ENCODE results near the gene BCL11A.

BCL11A gene

GRCh38 chr2:60586081-60586480 is 32.6 kb upstream of the BCL11A start:
- no peak overlapping the region for H3K4me3 ChIP-seq
- no peak for TF ChIP-seq EZH2 (IDR thresholded peaks at IDR 0.05)
- TF ChIP-seq POLR2AphosphoS5 (IDR thresholded peaks at IDR 0.05; ENCODE audit: borderline replicate concordance, low read depth, low read length) = no peak
- TF ChIP-seq FOXP2 (optimal IDR thresholded peaks at IDR 0.05; ENCODE audit: control extremely low read depth, extremely low read length, insufficient read depth) = no peak
- no peak overlapping the region for H3K9ac ChIP-seq (ENCODE audit: insufficient read length)
- H3K27ac ChIP-seq = no peak overlapping the region
- H3K36me3 ChIP-seq (ENCODE audit: insufficient read depth, low read length) = no peaks in the 10 kb centered on the region
- no peak for DNase-seq (ENCODE audit: low read depth, low spot score)
- no peaks in the 10 kb centered on the region for H3K9me3 ChIP-seq (ENCODE audit: low read depth, low read length)

DNA sequence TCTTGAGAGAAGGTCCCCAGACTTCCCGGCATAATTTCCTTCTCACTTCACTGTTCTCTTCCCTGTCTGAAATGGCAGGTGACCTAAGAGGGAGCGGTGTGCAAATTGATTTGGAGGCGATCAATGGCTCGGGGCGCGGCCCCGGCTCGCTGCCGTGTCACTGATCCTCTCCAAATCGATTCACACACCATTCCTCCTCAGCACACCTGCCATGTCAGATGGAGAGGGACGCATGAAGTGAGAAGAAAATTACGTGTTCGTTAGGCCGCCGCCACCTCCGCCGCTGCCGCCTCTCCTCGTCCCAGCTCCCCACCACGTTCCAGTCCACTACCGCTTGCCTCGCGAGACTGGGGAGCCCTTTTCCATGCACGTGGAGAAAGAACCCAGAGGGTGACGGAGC is 31.8 kb upstream of the BCL11A start:
- TF ChIP-seq FOXP2 (optimal IDR thresholded peaks at IDR 0.05; ENCODE audit: control extremely low read depth, extremely low read length, insufficient read depth) = no peak
- no peak for TF ChIP-seq POLR2AphosphoS5 (IDR thresholded peaks at IDR 0.05; ENCODE audit: borderline replicate concordance, low read depth, low read length)
- no peak for TF ChIP-seq EZH2 (IDR thresholded peaks at IDR 0.05)
- no peaks in the 10 kb centered on the region for H3K9me3 ChIP-seq (ENCODE audit: low read depth, low read length)

DNA sequence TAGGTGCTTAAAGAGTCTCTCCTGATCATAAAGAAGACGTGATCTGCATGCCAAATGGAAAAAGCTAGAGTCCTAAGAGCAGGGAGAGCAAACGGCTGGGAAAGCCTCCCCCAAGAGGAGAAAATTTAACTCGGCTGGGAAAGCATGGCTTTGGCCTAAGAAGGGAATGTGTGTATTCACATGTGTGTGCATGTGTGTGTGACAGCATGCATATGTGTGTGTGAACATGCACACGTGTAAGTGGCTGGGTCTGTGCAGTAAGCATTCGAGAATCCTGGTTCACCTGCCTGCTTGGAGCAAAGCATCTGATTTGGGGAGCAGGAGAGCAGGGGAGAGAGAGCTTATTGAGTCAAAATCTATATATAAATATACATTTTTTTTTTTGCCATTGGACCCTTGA is 30.1 kb upstream of the BCL11A start:
- Histone ChIP-seq H3K4me3 (no peak overlapping the region), H3K9ac (ENCODE audit: insufficient read length) (no peak overlapping the region), H3K36me3 (ENCODE audit: insufficient read depth, low read length) (no peaks in the 10 kb centered on the region), H3K9me3 (ENCODE audit: low read depth, low read length) (no peaks in the 10 kb centered on the region), H3K27ac (no peak overlapping the region)
- DNase-seq (ENCODE audit: low read depth, low spot score) = no peak
- TF ChIP-seq FOXP2 (optimal IDR thresholded peaks at IDR 0.05; ENCODE audit: control extremely low read depth, extremely low read length, insufficient read depth) (no peak), EZH2 (IDR thresholded peaks at IDR 0.05) (no peak), POLR2AphosphoS5 (IDR thresholded peaks at IDR 0.05; ENCODE audit: borderline replicate concordance, low read depth, low read length) (no peak)

More for the DNA sequence above, 31.8 kb upstream of the BCL11A start:
- no peak overlapping the region for H3K9ac ChIP-seq (ENCODE audit: insufficient read length)
- H3K36me3 ChIP-seq (ENCODE audit: insufficient read depth, low read length) = no peaks in the 10 kb centered on the region
- DNase-seq (ENCODE audit: low read depth, low spot score) = no peak
- H3K27ac ChIP-seq = no peak overlapping the region
- no peak overlapping the region for H3K4me3 ChIP-seq

- H3K4me3 ChIP-seq = peak overlapping the region; percentile 78
- no peak for DNase-seq (ENCODE audit: low read depth, low spot score)
- H3K9ac ChIP-seq (ENCODE audit: insufficient read length) = no peak overlapping the region
Measured at GRCh38 chr2:60581433-60582282, 28.2 kb upstream of the BCL11A start.

DNA sequence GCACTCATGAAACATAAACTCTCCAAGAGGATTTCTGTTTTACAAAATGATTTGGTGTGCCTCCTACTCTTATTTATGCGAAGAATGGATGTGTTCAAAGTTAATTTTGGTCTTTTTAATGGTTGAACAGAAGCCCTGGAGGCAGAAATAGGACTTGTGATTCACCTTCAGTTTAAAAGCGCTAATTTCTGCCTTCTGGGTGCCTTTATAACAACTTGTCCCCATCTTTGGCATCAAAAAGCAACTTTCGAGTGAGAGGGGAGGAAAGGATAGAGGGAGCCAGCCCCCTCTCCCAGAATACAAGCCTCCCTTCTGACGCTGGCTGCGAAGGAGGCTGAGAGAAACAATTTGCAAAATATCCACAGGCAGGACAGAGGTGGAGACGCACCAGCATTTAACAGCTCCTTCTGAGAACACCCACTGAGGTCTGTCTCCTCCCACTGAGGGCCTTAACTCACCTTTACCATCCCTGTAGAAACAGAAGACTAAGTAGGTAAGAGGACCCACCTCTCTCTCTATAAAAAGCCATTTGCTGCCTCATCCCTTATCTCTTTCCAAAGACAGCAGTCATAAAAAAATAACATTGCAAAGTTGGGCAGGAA is 24.3 kb upstream of the BCL11A start:
- no peaks in the 10 kb centered on the region for H3K9me3 ChIP-seq (ENCODE audit: low read depth, low read length)
- no peak for DNase-seq (ENCODE audit: low read depth, low spot score)
- no peak overlapping the region for H3K9ac ChIP-seq (ENCODE audit: insufficient read length)
- H3K4me3 ChIP-seq = no peak overlapping the region
- TF ChIP-seq FOXP2 (optimal IDR thresholded peaks at IDR 0.05; ENCODE audit: control extremely low read depth, extremely low read length, insufficient read depth) (no peak), POLR2AphosphoS5 (IDR thresholded peaks at IDR 0.05; ENCODE audit: borderline replicate concordance, low read depth, low read length) (no peak), EZH2 (IDR thresholded peaks at IDR 0.05) (no peak)
- no peaks in the 10 kb centered on the region for H3K36me3 ChIP-seq (ENCODE audit: insufficient read depth, low read length)
- H3K27ac ChIP-seq = no peak overlapping the region

More at GRCh38 chr2:60581433-60582282, 28.2 kb upstream of the BCL11A start:
- TF ChIP-seq POLR2AphosphoS5 (IDR thresholded peaks at IDR 0.05; ENCODE audit: borderline replicate concordance, low read depth, low read length) (no peak), FOXP2 (optimal IDR thresholded peaks at IDR 0.05; ENCODE audit: control extremely low read depth, extremely low read length, insufficient read depth) (no peak)
- H3K9me3 ChIP-seq (ENCODE audit: low read depth, low read length) = no peaks in the 10 kb centered on the region
- no peaks in the 10 kb centered on the region for H3K36me3 ChIP-seq (ENCODE audit: insufficient read depth, low read length)
- H3K27ac ChIP-seq = no peak overlapping the region

- Histone ChIP-seq H3K9me3 (ENCODE audit: low read depth, low read length) (no peaks in the 10 kb centered on the region), H3K4me3 (no peak overlapping the region), H3K27ac (no peak overlapping the region), H3K36me3 (ENCODE audit: insufficient read depth, low read length) (no peaks in the 10 kb centered on the region), H3K9ac (ENCODE audit: insufficient read length) (no peak overlapping the region)
- TF ChIP-seq FOXP2 (optimal IDR thresholded peaks at IDR 0.05; ENCODE audit: control extremely low read depth, extremely low read length, insufficient read depth) (no peak), POLR2AphosphoS5 (IDR thresholded peaks at IDR 0.05; ENCODE audit: borderline replicate concordance, low read depth, low read length) (no peak), EZH2 (IDR thresholded peaks at IDR 0.05) (no peak)
- no peak for DNase-seq (ENCODE audit: low read depth, low spot score)
Measured at GRCh38 chr2:60573251-60573650, 19.8 kb upstream of the BCL11A start.

DNA sequence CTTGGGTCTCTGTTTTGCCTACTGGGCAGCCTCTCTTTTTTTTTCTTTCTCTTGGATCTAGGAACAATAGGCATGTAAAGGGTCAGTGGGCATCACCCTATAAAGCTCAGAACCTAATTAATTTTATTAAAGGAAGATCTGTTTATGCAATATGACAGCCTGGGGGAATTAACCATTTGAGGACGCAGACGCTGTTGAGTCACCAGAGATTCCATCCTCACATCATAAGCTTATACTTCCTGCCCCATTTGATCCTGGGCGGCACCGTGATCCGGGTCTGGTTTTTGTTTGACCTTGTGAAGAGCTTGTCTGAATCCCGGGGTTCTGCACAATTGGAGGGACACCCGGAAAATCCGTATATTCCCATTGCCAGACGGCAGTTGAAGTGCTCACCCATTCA is 16.8 kb upstream of the BCL11A start:
- Histone ChIP-seq H3K27ac (no peak overlapping the region), H3K36me3 (ENCODE audit: insufficient read depth, low read length) (no peaks in the 10 kb centered on the region), H3K9me3 (ENCODE audit: low read depth, low read length) (no peaks in the 10 kb centered on the region), H3K4me3 (peak overlapping the region; percentile 44; the same call in 1 of the 2 replicates), H3K9ac (ENCODE audit: insufficient read length) (no peak overlapping the region)
- TF ChIP-seq POLR2AphosphoS5 (IDR thresholded peaks at IDR 0.05; ENCODE audit: borderline replicate concordance, low read depth, low read length) (no peak), FOXP2 (optimal IDR thresholded peaks at IDR 0.05; ENCODE audit: control extremely low read depth, extremely low read length, insufficient read depth) (no peak), EZH2 (IDR thresholded peaks at IDR 0.05) (no peak)
- no peak for DNase-seq (ENCODE audit: low read depth, low spot score)

- Histone ChIP-seq H3K4me3 (peak overlapping the region; percentile 44), H3K9me3 (ENCODE audit: low read depth, low read length) (no peaks in the 10 kb centered on the region), H3K27ac (no peak overlapping the region), H3K9ac (ENCODE audit: insufficient read length) (no peak overlapping the region), H3K36me3 (ENCODE audit: insufficient read depth, low read length) (no peaks in the 10 kb centered on the region)
- no peak for DNase-seq (ENCODE audit: low read depth, low spot score)
- no peak for TF ChIP-seq POLR2AphosphoS5 (IDR thresholded peaks at IDR 0.05; ENCODE audit: borderline replicate concordance, low read depth, low read length)
- TF ChIP-seq EZH2 (IDR thresholded peaks at IDR 0.05) = no peak
- TF ChIP-seq FOXP2 (optimal IDR thresholded peaks at IDR 0.05; ENCODE audit: control extremely low read depth, extremely low read length, insufficient read depth) = no peak
Measured at GRCh38 chr2:60569680-60570111, 16.2 kb upstream of the BCL11A start.

Data from SK-N-MC (cell line).